RWPE1 (cell line): ENCODE measurements around the gene LONP2.
"Not testable (repeated sequence)": the region's sequence is repeated elsewhere in the genome, so short reads cannot be mapped to it uniquely, and the experiment has no call there.

Source experiments
- CTCF ChIA-PET: fragments of 350-600 bp; sonication (Branson Sonifier 250); formaldehyde crosslinking; extraction: SDS; loops from one replicate; lab custom pipeline; 2021; lab: Yijun Ruan, JAX
- POLR2A ChIA-PET: fragments of 400-600 bp; formaldehyde crosslinking; extraction: SDS; loops from one replicate; lab custom pipeline; 2020; ENCODE audit warnings: antibody characterized with exemption; ENCODE audit not compliant: low non-redundant PET; lab: Yijun Ruan, JAX
- DNase-seq: peaks from one replicate; pipeline ENCODE4 v3.0.0; 2012; ENCODE audit warnings: low spot score
- H3K27ac ChIP-seq: fragments of 450-650 bp; 2 replicates; pipeline ENCODE4 v1.5.1; 2017
- CTCF ChIP-seq: fragments of 450-650 bp; conservative IDR thresholded peaks from 2 replicates; pipeline ENCODE4 v1.5.1; 2017; ENCODE audit warnings: low read depth, mild to moderate bottlenecking

Gene LONP2

GRCh38 chr16:48308535-48308934 lies 64.4 kb downstream of the LONP2 start:
- POLR2A ChIA-PET, result no interaction called here
- no peak overlapping the region for H3K27ac ChIP-seq
- CTCF ChIA-PET, result no interaction called here
- no peak for DNase-seq
- TF ChIP-seq CTCF, result no peak

GRCh38 chr16:48310908-48311641 lies 67.0 kb downstream of the LONP2 start:
- no peak for TF ChIP-seq CTCF
- CTCF ChIA-PET, result interaction anchor here (1.5 kb wide), 1 partner anchor 12 kb away, joined by 3 read pairs; no protein-coding TSS in a partner anchor
- POLR2A ChIA-PET, result no interaction called here
- H3K27ac ChIP-seq, result no peak overlapping the region
- DNase-seq, result no peak

GRCh38 chr16:48313905-48314304 lies 69.8 kb downstream of the LONP2 start:
- CTCF ChIA-PET, result not testable (repeated sequence)

GRCh38 chr16:48317026-48317425 lies 72.9 kb downstream of the LONP2 start:
- H3K27ac ChIP-seq, result no peak overlapping the region
- no peak for TF ChIP-seq CTCF
- CTCF ChIA-PET, result no interaction called here
- POLR2A ChIA-PET, result no interaction called here
- no peak for DNase-seq

More at GRCh38 chr16:48313905-48314304, 69.8 kb downstream of the LONP2 start:
- POLR2A ChIA-PET, H3K27ac ChIP-seq, DNase-seq: not testable (repeated sequence)

- ChIA-PET POLR2A (no interaction called here), CTCF (interaction anchor here (0.6 kb wide), 2 partner anchors 136 to 312 kb away, joined by 3 to 7 read pairs; no protein-coding TSS in a partner anchor)
- H3K27ac ChIP-seq, result no peak overlapping the region
- peak; percentile 13 for DNase-seq
- TF ChIP-seq CTCF, result no peak
Observed at GRCh38 chr16:48317614-48318315, 73.7 kb downstream of the LONP2 start.

- no peak overlapping the region for H3K27ac ChIP-seq
- TF ChIP-seq CTCF, result no peak
- CTCF ChIA-PET, result interaction anchor here (0.6 kb wide), 1 partner anchor 135 kb away, joined by 7 read pairs; no protein-coding TSS in a partner anchor
- POLR2A ChIA-PET, result no interaction called here
- no peak for DNase-seq
Observed at GRCh38 chr16:48318630-48319029, 74.5 kb downstream of the LONP2 start.
